Embryonic facial prominence (tissue), 1 donor: ENCODE results near the gene GZMH.
"Not testable (repeated sequence)": the region's sequence is repeated elsewhere in the genome, so short reads cannot be mapped to it uniquely, and the experiment has no call there.

ENCODE experiments used
- DNase-seq: peaks from one replicate; pipeline ENCODE4 v3.0.0-alpha.2; 2016; ENCODE audit errors: extremely low spot score

GZMH gene

GRCh38 chr14:24609655-24610344 is at the start of gene GZMH:
GZMH (minus strand) TSS chr14:24609685; CDS start chr14:24609613, 72 bp downstream.
- DNase-seq = no peak

GRCh38 chr14:24648361-24648760 is 38.9 kb upstream of the GZMH start:
- not testable (repeated sequence) for DNase-seq

GRCh38 chr14:24639905-24640304 is 30.4 kb upstream of the GZMH start:
- no peak for DNase-seq

- no peak for DNase-seq
These were observed 29.8 kb upstream of the GZMH start for GRCh38 chr14:24639270-24639669.

GRCh38 chr14:24634158-24634557 is 24.7 kb upstream of the GZMH start, which contains the start of gene GZMB:
GZMB (minus strand) TSS chr14:24634190; CDS start chr14:24634160, 30 bp downstream.
- DNase-seq = no peak

GRCh38 chr14:24633353-24633752 is 23.9 kb upstream of the GZMH start:
- DNase-seq = no peak

GRCh38 chr14:24632761-24633160 is 23.3 kb upstream of the GZMH start:
- DNase-seq = no peak

GRCh38 chr14:24632336-24632735 is 22.9 kb upstream of the GZMH start:
- no peak for DNase-seq

- no peak for DNase-seq
These were observed 22.4 kb upstream of the GZMH start for GRCh38 chr14:24631749-24632335.

GRCh38 chr14:24630872-24631477 is 21.5 kb upstream of the GZMH start:
- no peak for DNase-seq

- no peak for DNase-seq
These were observed 20.8 kb upstream of the GZMH start for GRCh38 chr14:24630087-24630871.

GRCh38 chr14:24629521-24629920 is 20.0 kb upstream of the GZMH start:
- DNase-seq = no peak

- DNase-seq = no peak
These were observed 4.3 kb upstream of the GZMH start for GRCh38 chr14:24613747-24614146.

- DNase-seq = no peak
These were observed 3.8 kb upstream of the GZMH start for GRCh38 chr14:24613241-24613640.

GRCh38 chr14:24612196-24612595 is 2.7 kb upstream of the GZMH start:
- DNase-seq = no peak

GRCh38 chr14:24607635-24608514 is 1.6 kb downstream of the GZMH start:
- DNase-seq = no peak

- no peak for DNase-seq
These were observed 2.4 kb downstream of the GZMH start for GRCh38 chr14:24607081-24607480.

GRCh38 chr14:24606297-24606696 is 3.2 kb downstream of the GZMH start:
- no peak for DNase-seq

GRCh38 chr14:24605435-24606190 is 3.9 kb downstream of the GZMH start:
- DNase-seq = no peak

- no peak for DNase-seq
These were observed 12.1 kb downstream of the GZMH start for GRCh38 chr14:24597403-24597802.
